ENCODE data around the gene UNC80.

Gene UNC80

GRCh38 chr2:209998596-209998995 lies 227.0 kb downstream of the UNC80 start:
- no peak for TF ChIP-seq ZFX (IDR thresholded peaks at IDR 0.05; ENCODE audit: borderline replicate concordance)
- TF ChIP-seq CTCF (IDR thresholded peaks at IDR 0.05), result no peak
- no peak overlapping the region for H3K27ac ChIP-seq

GRCh38 chr2:210000464-210001324 lies 229.1 kb downstream of the UNC80 start:
- no peak for TF ChIP-seq CTCF (IDR thresholded peaks at IDR 0.05)
- TF ChIP-seq ZFX (IDR thresholded peaks at IDR 0.05; ENCODE audit: borderline replicate concordance), result no peak
- no peak overlapping the region for H3K27ac ChIP-seq

- no peak for TF ChIP-seq ZFX (IDR thresholded peaks at IDR 0.05; ENCODE audit: borderline replicate concordance)
- no peak for TF ChIP-seq CTCF (IDR thresholded peaks at IDR 0.05)
- H3K27ac ChIP-seq, result peak within 1 kb of the TSS; percentile 67
These were observed 230.8 kb downstream of the UNC80 start, which contains the start of gene RPE for GRCh38 chr2:210002158-210003157. RPE (plus strand) TSS chr2:210002638; CDS start chr2:210002662, 24 bp downstream.

- no peak for TF ChIP-seq CTCF (IDR thresholded peaks at IDR 0.05)
- no peak for TF ChIP-seq ZFX (IDR thresholded peaks at IDR 0.05; ENCODE audit: borderline replicate concordance)
- peak overlapping the region; percentile 67 for H3K27ac ChIP-seq
These were observed 231.7 kb downstream of the UNC80 start for GRCh38 chr2:210003359-210003758.

GRCh38 chr2:210004881-210005280 lies 233.2 kb downstream of the UNC80 start:
- H3K27ac ChIP-seq, result no peak overlapping the region
- TF ChIP-seq CTCF (IDR thresholded peaks at IDR 0.05), result no peak
- no peak for TF ChIP-seq ZFX (IDR thresholded peaks at IDR 0.05; ENCODE audit: borderline replicate concordance)

- TF ChIP-seq ZFX (IDR thresholded peaks at IDR 0.05; ENCODE audit: borderline replicate concordance) (no peak), CTCF (IDR thresholded peaks at IDR 0.05) (no peak)
- H3K27ac ChIP-seq, result no peak overlapping the region
These were observed 236.3 kb downstream of the UNC80 start for GRCh38 chr2:210007895-210008294.
